Hematopoietic multipotent progenitor cell treated with erythropoietin and hydrocortisone succinate and interleukin-3 and kit ligand, for 17 days (in vitro differentiated cells): ENCODE data around the gene SPSB3.

Experiments used
- DNase-seq: peaks from one replicate; pipeline ENCODE4 v3.0.0-alpha.2; 2015; ENCODE audit warnings: low spot score

Gene SPSB3

DNA sequence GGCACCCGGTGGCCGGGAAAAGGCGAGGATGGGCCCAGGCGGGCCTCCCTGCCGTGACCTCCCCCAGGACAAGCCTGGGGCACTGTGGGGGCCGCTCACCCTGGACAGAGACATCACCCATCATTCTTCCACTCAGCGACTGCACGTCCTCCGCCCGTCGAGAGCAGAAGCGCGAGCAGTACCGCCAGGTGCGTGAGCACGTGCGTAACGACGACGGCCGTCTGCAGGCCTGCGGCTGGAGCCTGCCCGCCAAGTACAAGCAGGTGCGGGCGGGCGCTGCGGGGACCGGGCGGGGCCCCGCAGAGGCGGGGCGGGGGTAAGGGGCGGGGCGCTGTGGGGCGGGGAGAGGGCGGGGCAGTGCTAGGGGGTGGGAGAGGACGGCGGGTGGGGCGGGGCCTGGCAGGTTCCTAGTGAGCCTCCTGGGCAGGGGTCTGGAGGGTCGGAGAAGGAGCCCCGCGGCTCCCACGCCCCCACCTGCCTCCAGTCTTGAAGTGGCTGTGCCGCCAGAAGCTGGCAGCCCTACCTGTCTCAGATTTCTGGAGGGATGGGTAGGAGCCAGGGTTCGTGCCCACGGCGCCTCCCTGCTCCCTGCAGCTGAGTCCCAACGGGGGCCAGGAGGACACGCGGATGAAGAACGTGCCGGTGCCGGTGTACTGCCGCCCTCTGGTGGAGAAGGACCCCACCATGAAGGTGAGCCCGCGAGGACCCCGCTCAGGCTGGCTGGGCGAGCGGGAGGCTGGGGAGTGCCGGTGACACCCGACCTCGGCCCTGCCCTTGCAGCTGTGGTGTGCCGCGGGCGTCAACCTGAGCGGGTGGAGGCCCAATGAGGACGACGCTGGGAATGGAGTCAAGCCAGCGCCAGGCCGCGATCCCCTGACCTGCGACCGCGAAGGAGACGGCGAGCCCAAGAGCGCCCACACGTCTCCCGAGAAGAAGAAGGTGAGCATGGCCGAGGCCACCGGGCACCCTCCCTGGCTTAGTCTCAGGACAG, 18.6 kb downstream of the SPSB3 start:
- no peak for DNase-seq

DNA sequence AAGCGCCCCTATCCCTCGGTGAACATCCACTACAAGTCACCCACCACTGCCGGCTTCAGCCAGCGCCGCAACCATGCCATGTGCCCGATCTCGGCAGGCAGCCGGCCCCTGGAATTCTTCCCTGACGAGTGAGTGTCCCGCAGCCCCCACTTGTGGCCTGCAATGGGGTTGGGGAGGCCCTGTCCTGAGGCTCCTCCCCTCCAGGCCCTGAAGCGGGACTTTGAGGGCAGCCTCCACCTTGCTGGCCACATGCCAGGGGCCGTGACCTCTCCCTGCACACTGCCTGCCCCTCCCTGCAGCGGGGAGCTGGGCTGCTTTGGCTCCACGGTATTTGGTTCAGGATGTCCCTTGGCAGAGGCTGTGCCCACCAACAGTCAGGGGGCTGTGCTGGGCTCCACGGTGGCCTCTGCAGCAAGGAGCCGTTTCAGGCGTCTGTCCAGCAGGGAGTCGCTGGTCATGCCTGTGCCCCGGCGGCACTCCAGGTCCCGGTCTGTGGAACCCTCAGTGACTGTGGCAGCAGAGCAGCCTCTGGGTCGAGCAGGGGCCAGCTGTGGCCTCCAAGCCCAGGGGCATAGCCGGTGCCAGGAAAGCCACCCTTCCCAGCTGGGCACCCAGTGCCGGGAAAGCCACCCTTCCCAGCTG, 19.4 kb downstream of the SPSB3 start:
- DNase-seq, result peak; percentile 14

DNA sequence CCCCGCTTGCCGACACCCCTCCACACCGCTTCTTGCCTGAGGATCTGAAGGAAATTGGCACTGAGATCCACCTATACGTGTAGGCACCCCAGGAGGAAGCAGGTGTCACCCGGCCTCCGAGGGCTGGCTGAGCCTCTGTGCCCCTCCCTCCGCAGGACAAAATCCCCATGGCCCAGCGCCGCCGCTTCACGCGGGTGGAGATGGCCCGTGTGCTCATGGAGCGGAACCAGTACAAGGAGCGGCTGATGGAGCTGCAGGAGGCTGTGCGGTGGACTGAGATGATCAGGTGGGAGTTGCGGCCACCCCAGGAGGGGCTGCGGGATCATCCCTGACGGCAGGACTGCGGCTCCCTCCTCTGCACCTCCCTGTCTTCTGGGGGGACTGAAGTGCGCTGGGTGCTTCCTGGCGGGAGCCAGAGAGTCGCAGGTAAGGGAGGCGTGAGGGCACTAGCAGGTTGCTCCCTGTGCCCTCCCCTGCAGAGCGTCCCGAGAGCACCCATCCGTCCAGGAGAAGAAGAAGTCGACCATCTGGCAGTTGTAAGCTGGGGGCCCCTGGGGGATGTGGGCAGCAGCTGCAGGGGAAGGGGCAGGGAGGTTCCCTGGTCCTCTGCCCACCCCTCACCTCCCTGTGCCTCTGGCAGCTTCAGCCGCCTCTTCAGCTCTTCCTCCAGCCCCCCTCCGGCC, 20.0 kb downstream of the SPSB3 start:
- DNase-seq, result no peak

DNA sequence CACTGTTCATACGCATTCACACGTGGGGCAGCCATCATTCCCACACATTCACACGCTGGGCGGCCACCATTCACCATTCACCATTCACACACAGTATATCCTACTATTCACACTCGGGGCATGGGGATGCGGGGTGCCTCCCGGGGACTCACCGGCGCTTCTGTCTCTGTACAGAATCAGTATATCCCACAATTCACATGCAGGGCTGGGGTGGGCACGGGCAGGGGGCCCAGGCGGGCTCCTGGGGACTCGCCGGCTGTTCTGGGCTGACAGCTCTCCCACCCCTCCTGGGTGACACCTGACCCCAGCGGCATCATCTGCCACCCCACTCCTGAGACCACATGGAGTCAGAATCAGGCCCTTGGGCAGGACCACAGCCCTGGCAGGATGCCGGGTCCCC, 20.6 kb downstream of the SPSB3 start:
- DNase-seq, result no peak

DNA sequence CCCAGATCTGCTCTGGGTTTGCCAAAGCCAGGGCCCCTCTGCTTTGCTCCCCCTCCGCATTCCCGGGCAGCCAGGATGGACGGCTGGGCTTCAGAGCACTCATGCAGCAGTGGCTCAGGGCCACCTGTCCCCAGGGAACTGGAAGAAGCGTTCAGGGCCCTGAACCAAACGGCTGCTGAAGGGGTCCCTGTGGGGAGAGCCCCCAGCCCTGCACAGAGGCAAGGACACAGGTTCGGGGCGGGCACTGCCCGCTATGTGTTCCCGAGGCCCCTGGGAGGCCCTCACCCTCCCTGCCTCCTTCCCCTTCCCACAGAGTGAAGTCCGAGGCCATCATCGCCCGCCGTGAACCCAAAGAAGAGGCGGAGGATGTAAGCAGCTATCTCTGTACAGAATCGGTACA, 21.5 kb downstream of the SPSB3 start:
- DNase-seq, result no peak

DNA sequence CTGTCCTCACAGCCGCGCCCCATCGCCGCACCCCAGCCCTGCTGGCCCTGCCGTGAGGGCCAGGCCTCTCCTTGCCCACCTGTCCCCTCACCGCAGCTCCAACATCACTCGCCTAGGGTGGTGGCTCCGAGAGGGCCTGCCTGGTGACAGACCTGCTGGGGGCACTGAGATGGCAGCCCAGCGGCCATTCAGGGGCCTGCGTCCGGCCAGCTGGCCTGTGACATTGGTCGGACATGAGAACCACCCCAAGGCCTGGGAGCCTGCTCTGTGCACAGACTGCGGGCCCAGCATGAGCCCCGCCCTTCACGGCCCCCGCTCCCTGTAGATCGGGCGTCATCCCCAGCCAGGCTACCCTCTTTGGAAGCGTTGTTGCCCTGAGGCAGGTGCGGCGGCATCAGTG, 22.9 kb downstream of the SPSB3 start:
- no peak for DNase-seq

DNA sequence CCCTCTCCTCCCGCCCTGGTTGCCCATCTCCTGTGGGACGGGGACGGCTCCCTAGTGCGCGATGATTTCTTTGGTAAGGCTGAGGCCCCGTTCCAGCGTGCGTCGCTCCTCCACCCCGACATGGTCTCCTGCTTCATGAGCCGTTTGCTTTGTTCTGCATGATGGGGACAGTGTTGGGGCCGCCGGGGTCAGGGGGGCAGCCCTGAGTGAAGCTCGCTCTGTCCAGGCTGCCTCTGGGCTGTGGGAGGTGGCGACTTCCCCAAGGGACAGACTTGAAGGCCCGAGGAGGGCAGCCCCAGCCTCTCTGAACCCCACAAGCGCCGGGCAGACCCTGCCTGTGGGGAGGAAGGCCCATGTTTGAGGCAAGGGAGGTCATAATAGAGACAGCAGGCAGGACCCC, 23.4 kb downstream of the SPSB3 start:
- DNase-seq, result no peak

DNA sequence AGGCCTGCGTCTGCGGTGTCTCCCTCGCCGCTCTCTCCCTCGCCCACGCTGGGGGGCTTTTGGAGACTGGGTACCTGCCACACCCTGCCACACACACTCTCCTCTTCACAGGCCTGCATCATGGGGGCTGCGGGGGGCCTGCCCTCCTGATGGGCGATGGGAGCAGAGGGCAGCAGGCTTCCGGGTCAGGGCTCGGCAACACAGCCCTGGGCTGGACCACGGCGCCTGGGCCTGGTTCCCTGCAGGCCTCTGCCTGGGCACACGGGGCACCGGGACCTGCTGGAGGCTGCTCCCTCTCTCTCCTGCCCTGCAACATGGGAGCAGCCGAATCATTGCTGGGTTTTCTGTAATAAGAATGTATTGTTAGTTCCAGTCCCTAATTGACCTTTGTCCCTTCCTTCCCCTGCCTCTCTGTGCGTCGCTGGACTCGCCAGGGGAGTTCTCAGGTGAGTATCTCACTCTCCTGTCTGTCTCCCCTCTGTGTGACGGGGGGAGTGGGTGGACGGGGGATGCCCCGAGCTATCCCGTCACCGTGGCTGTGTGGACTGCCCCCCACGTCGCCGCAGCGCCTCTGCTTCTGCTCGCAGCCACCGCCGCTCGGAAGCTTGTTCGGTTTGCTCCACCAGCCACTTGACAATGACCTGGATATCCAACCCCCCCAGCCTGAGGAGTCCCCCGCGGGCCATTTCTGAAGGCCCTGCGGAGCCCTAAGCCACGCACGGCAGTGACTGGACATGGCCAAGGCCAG, 24.5 kb downstream of the SPSB3 start:
- no peak for DNase-seq

DNA sequence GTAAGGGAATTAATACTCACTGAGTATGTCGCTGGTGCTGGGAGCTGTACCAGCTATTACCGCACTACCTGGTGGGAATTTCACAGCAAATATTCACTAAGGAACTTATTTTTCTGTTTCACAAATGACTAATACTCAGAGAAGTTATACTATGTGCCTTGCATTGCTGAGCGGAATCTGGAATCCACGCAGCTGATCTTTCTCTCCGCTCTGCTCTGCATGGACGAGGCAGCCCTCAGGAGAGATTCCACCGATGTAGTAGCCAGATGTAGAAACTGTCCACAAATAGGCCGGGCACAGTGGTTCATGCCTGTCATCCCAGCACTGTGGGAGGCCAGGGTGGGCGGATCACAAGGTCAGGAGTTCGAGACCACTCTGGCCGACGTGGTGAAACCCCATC, 28.2 kb downstream of the SPSB3 start:
- DNase-seq, result no peak

DNA sequence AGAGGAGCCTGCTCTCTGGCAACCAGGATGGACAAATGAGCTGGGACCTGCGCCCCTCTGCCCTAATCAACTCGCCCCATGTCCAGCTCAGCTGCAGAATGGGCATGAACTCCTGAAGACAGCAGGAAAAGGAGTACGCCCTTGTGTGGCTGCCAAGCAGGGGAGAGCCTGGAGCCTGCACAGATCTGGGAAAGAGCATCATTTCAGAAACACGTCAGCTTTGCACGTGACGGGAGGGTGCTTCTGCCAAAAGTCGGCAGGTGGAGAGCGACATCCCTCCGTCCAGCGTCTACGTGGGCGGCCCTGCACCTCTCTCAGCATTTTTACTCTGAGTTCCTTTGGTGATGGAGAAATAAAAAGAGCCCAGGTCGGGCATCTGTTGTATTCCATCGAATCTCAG, 29.5 kb downstream of the SPSB3 start:
- no peak for DNase-seq

DNA sequence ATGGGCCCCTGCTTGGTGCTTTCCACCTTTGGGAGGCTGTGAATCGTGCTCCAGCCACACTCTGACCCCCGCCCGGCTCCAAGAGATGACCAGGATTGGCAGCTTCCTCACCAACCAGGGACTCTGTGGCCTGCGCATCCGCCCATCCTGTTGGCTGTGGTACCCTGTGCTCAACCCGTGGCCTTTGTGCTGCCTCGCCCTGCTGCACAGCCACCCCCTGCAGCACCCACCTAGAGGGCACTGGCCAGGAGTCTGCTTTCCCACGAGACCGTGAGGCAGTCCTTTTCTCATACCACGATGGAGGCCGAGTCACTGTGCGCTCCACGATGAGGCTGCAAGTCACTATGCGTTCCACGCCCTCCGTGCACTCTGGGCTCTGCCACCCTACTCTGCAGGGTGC, 30.4 kb downstream of the SPSB3 start:
- no peak for DNase-seq

DNA sequence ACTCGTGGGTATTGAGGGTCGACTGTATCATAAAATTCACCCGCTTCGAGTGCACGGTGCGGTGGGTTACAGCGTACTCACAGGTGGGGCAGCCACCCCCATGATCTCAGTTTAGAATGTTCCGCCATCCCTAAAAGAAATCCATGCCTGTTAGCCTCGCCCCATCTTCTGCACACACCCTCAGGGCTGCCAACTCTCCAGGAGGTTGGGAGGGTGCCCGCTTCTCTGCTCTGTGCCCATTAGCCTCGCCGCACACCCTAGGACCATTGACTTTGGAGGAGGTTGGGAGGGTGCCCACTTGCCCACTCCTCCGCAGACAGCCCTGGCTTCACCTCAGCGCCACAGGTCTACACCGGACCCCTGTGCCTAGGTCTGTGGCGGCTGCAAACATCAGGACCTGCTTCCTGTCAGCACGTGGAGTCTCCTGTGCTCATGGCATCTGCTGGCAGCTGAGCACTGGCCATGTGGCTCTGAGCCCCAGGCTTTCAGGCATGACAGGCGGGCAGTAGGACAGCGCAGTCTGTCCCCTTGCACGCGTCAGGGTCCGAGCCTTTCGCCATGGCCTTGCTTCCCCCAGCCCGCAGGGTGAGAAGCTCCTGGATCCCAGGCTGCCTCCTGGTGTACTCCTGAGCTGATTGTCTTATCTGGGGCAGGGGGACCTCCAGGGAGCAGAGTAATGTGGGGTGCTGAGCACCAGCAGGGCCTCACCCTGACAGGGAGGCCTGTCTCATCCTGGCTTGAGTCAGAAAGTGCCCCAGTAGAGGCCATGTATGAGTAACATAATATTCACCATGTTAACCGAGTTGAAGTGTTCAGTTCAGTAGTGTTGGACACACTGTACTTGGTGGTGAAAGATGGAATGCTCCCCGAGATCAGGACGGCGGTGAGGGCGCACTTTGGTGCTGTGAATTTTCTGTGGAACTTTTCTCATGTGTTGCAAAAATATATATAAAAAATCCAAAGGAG, 32.9 kb downstream of the SPSB3 start:
- no peak for DNase-seq

DNA sequence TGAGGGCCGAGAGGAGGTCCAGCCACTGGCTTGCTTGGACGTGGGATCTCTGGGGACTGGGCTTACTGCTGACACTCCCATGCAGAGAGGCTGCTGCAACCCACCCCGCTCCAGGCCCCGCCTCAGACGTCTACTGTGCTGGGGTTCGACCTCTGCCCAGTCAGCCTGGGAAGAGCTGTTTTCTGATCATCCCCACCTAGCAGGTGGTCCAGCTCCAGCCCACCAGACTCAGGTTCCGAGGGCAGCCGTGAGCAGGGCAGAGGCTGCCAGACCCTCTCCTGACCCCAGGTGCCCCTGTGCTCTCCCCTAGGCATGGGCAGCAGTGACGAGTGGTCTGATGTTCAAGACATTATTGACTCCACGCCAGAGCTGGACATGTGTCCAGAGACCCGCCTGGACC, 34.4 kb downstream of the SPSB3 start:
- DNase-seq, result no peak

DNA sequence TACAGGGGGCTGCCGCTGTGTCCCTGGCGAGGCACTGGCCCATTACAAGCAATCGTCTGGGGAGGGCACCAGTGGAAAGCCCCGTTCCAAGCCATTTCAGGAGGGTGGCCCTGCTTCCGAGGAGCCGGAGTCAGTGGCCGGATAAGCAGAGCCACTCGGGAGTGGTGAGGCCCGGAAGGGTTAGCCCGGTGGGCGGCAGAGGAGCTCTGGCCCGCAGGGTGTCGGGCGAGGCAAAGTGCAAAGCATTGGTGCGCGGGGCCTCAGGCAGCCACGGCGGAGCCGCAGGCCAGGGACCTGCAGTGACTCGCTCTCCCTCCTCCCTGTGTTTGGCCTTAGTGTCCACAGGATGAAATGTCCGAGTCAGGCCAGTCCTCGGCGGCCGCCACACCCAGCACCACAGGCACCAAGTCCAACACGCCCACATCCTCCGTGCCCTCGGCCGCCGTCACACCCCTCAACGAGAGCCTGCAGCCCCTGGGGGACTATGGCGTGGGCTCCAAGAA, 35.6 kb downstream of the SPSB3 start:
- DNase-seq, result no peak

DNA sequence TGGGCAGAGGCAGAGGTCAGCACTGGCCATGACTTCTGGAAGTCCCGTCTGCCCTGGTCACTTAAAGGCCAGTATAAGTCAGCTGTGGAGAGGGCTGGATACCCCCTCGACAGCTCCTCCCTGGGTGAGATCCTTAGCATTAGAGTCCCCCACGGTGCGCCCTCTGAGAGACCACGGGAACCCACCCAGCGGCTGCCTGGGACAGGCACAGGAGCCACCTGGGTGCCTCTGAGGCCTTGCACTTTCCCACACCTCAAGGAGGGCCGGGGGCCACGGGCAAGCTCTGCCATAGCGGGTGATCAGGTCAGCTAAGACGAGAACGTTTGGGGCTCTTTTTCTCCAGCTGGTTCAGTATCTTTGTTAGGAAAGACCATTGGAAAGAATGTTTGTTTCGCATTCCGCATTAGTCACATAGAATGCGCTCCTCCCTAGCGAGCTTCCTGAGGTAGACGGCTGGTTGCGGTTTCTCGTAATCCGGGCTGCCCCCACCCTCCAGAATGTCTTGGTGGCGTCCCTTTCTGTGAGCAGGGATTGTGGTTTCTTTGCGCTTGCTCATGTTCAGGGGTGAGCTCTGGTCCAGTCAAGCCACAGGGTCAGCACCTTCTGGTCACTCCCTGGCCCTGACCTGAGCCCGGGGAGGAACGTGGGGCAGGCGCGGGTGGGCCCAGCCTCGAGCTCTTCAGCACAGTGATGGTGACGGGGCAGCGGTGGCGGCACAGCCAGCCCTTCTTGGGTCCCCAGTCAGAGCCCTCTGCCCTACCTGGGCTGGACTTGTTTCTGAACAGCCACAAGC, 36.3 kb downstream of the SPSB3 start:
- DNase-seq, result no peak

DNA sequence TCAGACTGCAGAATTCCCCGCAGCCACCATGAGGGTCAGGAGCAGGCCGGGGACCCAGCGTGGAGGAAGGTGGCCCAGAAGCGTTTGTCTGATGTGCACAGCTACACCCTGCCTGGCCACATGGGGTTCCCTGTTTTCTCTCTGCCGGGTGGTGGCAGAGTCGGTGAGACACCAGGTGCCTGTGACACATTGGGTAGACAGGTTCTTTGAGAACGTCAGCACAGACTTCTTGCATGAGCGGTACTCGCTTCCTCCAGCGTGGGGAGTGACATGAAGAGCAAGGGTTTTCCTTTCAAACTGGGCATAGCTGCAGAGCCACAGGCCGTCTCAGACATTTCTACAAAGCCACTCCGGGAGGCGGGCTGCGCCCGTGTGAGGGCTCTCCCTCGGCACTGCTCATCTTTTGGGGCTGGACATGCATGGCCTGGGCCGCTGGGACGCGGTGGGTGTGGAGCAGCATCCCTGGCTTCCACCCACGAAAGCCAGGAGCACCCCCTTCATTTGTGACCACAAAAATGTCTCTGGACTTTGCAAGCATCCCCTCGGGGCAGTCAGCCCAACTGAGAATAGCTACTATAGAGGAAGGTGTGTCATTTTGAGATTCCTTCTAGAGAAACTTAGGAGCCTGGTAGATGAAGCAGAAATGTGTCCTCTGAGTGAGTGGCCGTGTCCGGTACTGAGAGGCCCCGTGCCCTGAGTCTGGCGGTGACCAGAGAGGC, 37.0 kb downstream of the SPSB3 start:
- DNase-seq, result no peak

DNA sequence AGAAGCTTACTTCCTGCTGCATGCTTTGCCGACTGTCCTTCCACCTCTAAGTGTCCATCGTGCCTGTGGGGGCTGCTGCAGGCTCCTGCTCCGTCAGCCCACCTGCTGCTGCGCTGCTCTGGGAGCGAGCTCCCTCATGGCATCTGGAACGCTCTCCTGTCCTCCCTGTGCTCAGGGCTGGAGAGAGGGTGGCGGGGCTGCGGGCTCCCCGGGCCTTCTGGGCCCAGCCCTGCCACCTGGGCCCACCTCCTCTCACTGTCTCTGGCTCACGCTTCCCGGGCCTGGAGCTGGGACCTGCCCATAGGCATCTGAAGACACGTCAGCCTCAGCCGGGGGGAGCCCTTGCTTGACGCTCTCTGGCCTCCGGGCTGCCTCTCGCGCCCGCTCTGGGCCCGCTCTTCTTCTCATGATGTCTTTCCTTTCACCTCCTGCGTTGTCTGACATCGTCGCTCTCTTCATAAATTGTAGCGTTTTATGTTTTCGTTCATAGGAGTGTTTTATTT, 38.0 kb downstream of the SPSB3 start:
- no peak for DNase-seq

DNA sequence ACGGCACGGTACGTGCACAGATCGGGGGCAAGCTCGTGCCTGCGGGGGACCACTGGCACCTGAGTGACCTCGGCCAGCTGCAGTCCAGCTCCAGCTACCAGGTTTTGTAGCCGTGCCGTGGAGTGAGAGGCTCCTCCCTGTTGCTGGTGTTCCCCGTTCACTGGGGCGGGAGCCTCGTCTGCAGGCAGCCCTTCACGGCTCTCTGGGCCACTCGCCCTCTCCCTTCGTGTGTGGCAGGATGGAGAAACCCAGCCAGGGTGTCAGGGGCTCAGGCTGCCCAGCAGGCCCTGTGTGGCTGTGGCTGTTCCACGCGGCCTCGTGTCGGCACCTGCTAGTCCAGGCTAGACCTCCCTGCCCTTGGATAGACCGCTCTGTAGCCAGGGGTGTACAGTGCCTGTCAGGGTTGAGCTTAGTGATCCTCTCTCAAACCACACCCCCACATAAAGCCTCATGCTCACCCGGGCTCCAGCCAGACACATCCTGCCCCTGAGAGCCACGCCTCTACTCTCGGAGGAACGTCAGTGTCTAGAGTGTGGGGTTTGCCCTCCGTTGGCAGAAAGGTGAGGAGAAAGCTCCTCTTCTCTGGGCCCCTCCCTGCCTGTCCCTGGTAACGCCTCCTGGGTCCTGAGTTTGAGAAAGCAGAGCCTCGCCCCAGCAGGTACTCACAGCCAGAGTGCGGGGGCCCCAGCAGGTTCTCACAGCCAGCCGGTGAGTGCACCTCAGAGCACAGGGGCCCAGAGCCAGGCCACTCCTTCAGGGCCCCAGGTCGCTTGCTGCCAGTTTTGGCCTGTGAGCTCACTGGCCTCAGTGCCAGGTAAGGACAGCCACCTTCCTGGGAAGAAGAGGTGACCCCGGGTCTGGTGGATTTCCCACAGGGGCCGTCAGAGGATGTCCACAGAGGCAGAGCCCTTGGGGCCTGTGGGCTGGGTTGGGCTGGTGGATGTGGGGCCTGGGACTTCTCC, 38.7 kb downstream of the SPSB3 start:
- no peak for DNase-seq
